Stomach (tissue), 9 donors: Measurements from ENCODE around the gene OLFM1. TPM values are rescaled to one million over a fixed set of nuclear protein-coding genes. Genes with fewer than 3 reads are reported as not detected.

ENCODE experiments used
- DNase-seq, 2 donors: peaks; one replicate each; pipeline versions ENCODE4 v3.0.0 to v3.0.0-alpha.2; 2013 to 2019
- H3K27ac ChIP-seq, 5 donors: fragments of 200-600 bp in 4 of 5; sonication (generic) in 4 of 5; one replicate each; pipeline ENCODE4 v1.5.1; 2013 to 2019; ENCODE audit warnings: mild to moderate bottlenecking in 1 of 5, moderate library complexity in 1 of 5
- H3K27me3 ChIP-seq, 3 donors: fragments of 200-600 bp; sonication (generic); one replicate each; pipeline ENCODE4 v1.5.1; 2017 to 2019; ENCODE audit warnings: mixed run types in 1 of 3
- H3K36me3 ChIP-seq, 4 donors: fragments of 200-600 bp; sonication (generic); 1 replicate in 3 of 4; 2 replicates in 1 of 4; pipeline ENCODE4 v1.5.1; 2016 to 2019
- H3K4me1 ChIP-seq, 4 donors: fragments of 200-600 bp; sonication (generic); one replicate each; pipeline ENCODE4 v1.5.1; 2016 to 2019
- H3K4me3 ChIP-seq, 4 donors: fragments of 200-600 bp; sonication (generic) in 3 of 4; one replicate each; pipeline ENCODE4 v1.5.1; 2016 to 2019; ENCODE audit warnings: mild to moderate bottlenecking in 1 of 4
- H3K9me3 ChIP-seq, 4 donors: fragments of 200-600 bp; sonication (generic); one replicate each; pipeline ENCODE4 v1.5.1; 2016 to 2019
- EP300 ChIP-seq: sonication (generic); formaldehyde crosslinking; IDR thresholded peaks from one replicate; pipeline ENCODE4 v1.6.1; 2017; ENCODE audit warnings: antibody characterized with exemption
- POLR2A ChIP-seq, 4 donors: fragments of 450-650 bp; IDR thresholded peaks; one replicate each; pipeline ENCODE4 v1.6.1; 2016; ENCODE audit warnings: antibody characterized with exemption in 4 of 4, control low read depth in 2 of 4, mild to moderate bottlenecking in 1 of 4, moderate library complexity in 1 of 4
- POLR2AphosphoS5 ChIP-seq, 3 donors: sonication (generic); formaldehyde crosslinking; IDR thresholded peaks; one replicate each; pipeline ENCODE4 v1.6.1; 2016; ENCODE audit warnings: antibody characterized with exemption in 3 of 3
- WGBS, 5 donors: extraction: QIAGEN DNeasy Blood & Tissue Kit in 3 of 5; methylation state at CpG; one replicate each; pipeline versions ENCODE4 v1.1.5 to v1.1.7; 2013 to 2018; 5-methylcytosine and 5-hydroxymethylcytosine counted together
- intact Hi-C: fragments of 100-400 bp; cut with DNase I; formaldehyde crosslinking; loops from one replicate; pipeline ENCODE4 v1.15.1; 2023; ENCODE audit warnings: low total_unique reads
- polyA plus RNA-seq, 3 donors: library from polyadenylated mRNA; stranded (reverse); fragments of 200-250 nt; gene quantifications; one replicate each; pipeline ENCODE4 v1.2.3, GENCODE V29; 2013
- total RNA-seq, 5 donors: library from RNA; depleted of rRNA; stranded (reverse); fragments of >200 nt; gene quantifications; one replicate each; pipeline versions ENCODE4 v1.1.0 to v1.2.3, GENCODE V29; 2014 to 2016
- TF ChIP-seq, protein P1 (sequence below), 7 experiments: fragments of 450-650 bp in 4 of 7; fragments of 200-600 bp in 3 of 7; sonication (generic) in 3 of 7; IDR thresholded peaks; one replicate each; pipeline ENCODE4 v1.5.1; 2016 to 2019; ENCODE audit warnings: antibody characterized with exemption in 7 of 7, control low read depth in 2 of 7, mild to moderate bottlenecking in 1 of 7
- donor health status: healthy with polysubstance abuse.
- donor health status: Bipolar disorder and iron deficiency.
- donor health status: healthy.

The OLFM1 gene
- total and polyA plus RNA-seq, 8 donors = 0.29 to 58.3 (median 10.5) TPM; not detected in 1

DNA sequence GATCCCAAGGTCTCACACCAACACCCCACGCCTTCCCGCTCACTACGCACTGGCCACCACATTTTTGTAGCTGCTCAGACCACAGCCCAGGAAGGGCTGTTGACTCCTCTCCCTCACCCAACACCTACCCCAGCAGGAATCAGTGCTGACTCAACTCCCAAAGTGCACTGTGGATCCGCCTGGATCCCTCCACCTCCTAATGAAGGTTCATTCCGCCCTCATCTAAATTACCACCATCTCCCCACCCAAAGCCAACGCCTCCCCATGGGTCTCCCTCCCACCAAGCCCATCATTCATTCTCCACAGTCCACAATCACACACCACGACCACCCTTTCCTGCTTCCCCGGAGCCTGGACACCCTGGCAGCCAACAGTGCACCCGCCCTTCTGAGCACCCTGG lies 57.8 kb downstream of the OLFM1 start:
- peaks cover 0 to 63% (median 11%) of the 10 kb centered on the region in 3 donors for H3K27me3 ChIP-seq
- H3K36me3 ChIP-seq = no peaks in the 10 kb centered on the region
- peaks cover 0 to 8% (median 0%) of the 10 kb centered on the region in 4 donors for H3K4me1 ChIP-seq
- DNase-seq = no peak
- intact Hi-C loops = no loop called here
- no peak overlapping the region for H3K4me3 ChIP-seq
- no peak for TF ChIP-seq POLR2AphosphoS5 (IDR thresholded peaks at IDR 0.05)
- TF ChIP-seq, protein P1, sequence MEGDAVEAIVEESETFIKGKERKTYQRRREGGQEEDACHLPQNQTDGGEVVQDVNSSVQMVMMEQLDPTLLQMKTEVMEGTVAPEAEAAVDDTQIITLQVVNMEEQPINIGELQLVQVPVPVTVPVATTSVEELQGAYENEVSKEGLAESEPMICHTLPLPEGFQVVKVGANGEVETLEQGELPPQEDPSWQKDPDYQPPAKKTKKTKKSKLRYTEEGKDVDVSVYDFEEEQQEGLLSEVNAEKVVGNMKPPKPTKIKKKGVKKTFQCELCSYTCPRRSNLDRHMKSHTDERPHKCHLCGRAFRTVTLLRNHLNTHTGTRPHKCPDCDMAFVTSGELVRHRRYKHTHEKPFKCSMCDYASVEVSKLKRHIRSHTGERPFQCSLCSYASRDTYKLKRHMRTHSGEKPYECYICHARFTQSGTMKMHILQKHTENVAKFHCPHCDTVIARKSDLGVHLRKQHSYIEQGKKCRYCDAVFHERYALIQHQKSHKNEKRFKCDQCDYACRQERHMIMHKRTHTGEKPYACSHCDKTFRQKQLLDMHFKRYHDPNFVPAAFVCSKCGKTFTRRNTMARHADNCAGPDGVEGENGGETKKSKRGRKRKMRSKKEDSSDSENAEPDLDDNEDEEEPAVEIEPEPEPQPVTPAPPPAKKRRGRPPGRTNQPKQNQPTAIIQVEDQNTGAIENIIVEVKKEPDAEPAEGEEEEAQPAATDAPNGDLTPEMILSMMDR (IDR thresholded peaks at IDR 0.05) = no peak
- no peak for TF ChIP-seq EP300
- TF ChIP-seq POLR2A (IDR thresholded peaks at IDR 0.05) = no peak
- no peak overlapping the region for H3K27ac ChIP-seq
- 72 to 89% (median 84%) methylated on average over 9 of the region's 9 CpGs for WGBS, 5 donors
- peaks cover 0 to 5% (median 3%) of the 10 kb centered on the region in 4 donors for H3K9me3 ChIP-seq

DNA sequence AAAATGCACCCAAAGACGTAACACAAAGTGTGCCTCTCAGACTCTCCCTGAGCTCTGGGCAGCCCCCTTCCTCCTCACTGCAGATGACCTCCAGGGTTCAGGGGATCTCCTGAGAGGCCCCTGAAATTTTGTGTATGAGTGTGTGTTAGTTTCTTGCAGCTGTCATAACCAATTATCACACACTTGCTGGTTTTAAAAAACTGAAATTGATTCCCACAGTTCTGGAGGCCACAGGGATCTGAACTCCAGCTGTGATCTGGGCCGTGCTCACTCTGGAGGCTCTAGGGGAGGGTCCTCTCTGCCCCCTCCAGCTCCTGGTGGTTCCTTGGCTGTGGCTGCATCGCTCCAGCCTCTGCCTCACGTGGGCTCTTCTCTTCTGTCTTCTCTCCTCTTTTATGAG lies 58.8 kb downstream of the OLFM1 start:
- H3K4me3 ChIP-seq = no peak overlapping the region
- 49 to 74% (median 58%) methylated on average over 4 of the region's 4 CpGs for WGBS, 5 donors
- no peak for DNase-seq
- intact Hi-C loops = no loop called here
- TF ChIP-seq POLR2AphosphoS5 (IDR thresholded peaks at IDR 0.05) (no peak), EP300 (no peak), POLR2A (IDR thresholded peaks at IDR 0.05) (no peak)
- TF ChIP-seq, protein P1 (IDR thresholded peaks at IDR 0.05) = no peak
- H3K4me1 ChIP-seq = peaks cover 0 to 8% (median 0%) of the 10 kb centered on the region in 4 donors
- no peaks in the 10 kb centered on the region for H3K36me3 ChIP-seq
- H3K27me3 ChIP-seq = peaks cover 0 to 64% (median 11%) of the 10 kb centered on the region in 3 donors
- H3K27ac ChIP-seq = no peak overlapping the region
- peaks cover 0 to 13% (median 5%) of the 10 kb centered on the region in 4 donors for H3K9me3 ChIP-seq

DNA sequence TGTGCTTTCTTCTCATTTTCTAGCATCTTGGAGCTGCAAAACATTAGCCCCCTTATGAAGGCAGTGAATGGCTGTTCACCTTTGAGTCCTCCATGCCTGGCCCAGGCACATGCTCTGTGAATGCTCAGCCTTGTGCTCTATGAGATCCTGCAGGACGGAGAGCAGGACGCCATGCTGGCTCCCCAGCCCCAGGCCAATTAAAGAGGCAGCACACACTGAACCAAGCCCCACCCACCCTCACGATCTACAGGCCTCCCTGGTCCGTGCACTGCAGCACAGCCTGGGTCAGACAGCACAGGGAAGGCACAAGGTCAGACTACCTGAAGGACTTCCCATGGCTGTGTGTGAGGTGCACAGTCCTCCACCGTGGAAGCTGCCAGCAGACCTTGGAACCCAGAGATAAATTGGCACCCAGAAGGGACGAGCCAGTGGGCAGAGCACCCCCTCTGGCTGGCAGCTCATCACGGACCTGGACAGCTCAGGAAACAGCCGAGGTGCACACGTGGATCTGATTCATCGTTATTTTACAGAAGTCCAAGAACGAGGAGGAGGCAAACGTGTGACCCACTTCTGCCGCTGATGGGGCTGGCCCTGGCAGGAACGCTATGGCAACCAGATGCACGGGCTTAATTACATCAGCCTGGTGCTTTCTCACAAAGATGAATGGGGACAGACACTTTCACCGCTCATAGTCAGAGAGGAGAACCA lies 59.5 kb downstream of the OLFM1 start:
- H3K4me3 ChIP-seq = no peak overlapping the region
- WGBS, 5 donors = 60 to 72% (median 69%) methylated on average over 14 to 16 of the region's 16 CpGs
- intact Hi-C loops = no loop called here

DNA sequence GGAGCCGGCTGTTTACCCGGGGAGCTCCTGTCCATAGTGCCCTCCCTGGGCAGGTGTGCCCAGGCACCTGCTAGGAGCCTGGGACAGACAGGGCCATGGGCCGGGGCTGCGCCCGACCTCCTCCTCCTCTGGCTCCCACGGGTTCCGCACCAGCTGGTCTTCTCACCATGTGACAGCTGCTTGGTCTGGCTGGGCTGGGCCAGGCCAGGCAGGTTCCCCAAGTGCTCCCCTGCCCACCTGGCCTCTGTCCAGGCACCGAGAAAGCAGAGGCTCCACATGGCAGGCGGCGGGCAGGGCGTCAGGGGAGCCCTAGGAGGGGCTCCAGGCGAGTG lies 60.0 kb downstream of the OLFM1 start:
- TF ChIP-seq, protein P1 (IDR thresholded peaks at IDR 0.05) = no peak
- TF ChIP-seq POLR2AphosphoS5 (IDR thresholded peaks at IDR 0.05) (no peak), POLR2A (IDR thresholded peaks at IDR 0.05) (no peak), EP300 (no peak)
- Histone ChIP-seq H3K27ac (no peak overlapping the region), H3K27me3 (peaks cover 0 to 76% (median 11%) of the 10 kb centered on the region in 3 donors), H3K36me3 (no peaks in the 10 kb centered on the region), H3K4me3 (no peak overlapping the region), H3K4me1 (peaks cover 0 to 8% (median 0%) of the 10 kb centered on the region in 4 donors), H3K9me3 (peaks cover 0 to 13% (median 5%) of the 10 kb centered on the region in 4 donors)
- intact Hi-C loops = no loop called here
- peak in 1 of 2 donors; percentile 43 for DNase-seq
- 61 to 79% (median 74%) methylated on average over 10 to 12 of the region's 12 CpGs; no CpG with 5 or more reads in 1 of the 5 donors for WGBS, 5 donors

More for the DNA sequence above, 59.5 kb downstream of the OLFM1 start:
- Histone ChIP-seq H3K36me3 (no peaks in the 10 kb centered on the region), H3K9me3 (peaks cover 0 to 13% (median 5%) of the 10 kb centered on the region in 4 donors), H3K27ac (no peak overlapping the region), H3K27me3 (peaks cover 0 to 71% (median 11%) of the 10 kb centered on the region in 3 donors), H3K4me1 (peaks cover 0 to 8% (median 0%) of the 10 kb centered on the region in 4 donors)
- DNase-seq = peak in 1 of 2 donors; percentile 53
- TF ChIP-seq POLR2A (IDR thresholded peaks at IDR 0.05) (no peak), POLR2AphosphoS5 (IDR thresholded peaks at IDR 0.05) (no peak), EP300 (no peak)
- TF ChIP-seq, protein P1 (IDR thresholded peaks at IDR 0.05) = no peak
